ENCODE measurements around the gene FCHO2.

- TF ChIP-seq EGR1 (IDR thresholded peaks at IDR 0.05), result no peak
- TF ChIP-seq CREB1 (IDR thresholded peaks at IDR 0.05; ENCODE audit: low read depth), result no peak
Measured at GRCh38 chr5:73132759-73133158, 176.9 kb downstream of the FCHO2 start.

Measured in Ishikawa (cell line).